ENCODE data around the gene DHDH. TPM values are rescaled to one million over a fixed set of nuclear protein-coding genes. Genes with fewer than 3 reads are reported as not detected.
A peak's percentile ranks its signal among the peaks of the same experiment; 100 is the strongest.

The DHDH gene
- total and polyA plus RNA-seq, 2 of the 13 experiments (the other 11 are each of a cell fraction or from before 2014, with no cell fraction given): 0.13 to 0.91 TPM

DNA sequence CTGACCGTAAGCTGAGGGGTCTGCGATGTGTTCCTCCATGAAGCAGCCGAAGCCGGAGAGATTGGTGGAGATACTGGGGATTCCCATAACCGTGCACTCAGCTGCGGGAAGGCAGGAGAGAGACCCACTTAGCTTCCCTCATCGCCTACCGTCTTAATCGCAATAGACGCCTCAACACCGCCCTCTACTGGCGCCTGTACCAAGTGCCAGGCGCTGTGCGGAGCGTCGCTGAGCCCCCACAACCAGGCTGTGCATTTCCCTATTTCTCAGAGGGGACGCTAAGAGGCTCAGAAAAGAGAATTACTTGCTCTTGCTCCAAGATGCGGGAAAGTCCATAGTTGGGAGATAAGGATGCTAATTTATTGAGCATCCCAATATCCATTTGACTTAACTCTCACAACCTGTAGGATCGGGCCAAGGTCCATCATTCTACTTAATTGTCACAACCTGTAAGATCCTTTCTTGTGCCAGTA is 37.5 kb downstream of the DHDH start (continued):
- TF ChIP-seq, protein P1, sequence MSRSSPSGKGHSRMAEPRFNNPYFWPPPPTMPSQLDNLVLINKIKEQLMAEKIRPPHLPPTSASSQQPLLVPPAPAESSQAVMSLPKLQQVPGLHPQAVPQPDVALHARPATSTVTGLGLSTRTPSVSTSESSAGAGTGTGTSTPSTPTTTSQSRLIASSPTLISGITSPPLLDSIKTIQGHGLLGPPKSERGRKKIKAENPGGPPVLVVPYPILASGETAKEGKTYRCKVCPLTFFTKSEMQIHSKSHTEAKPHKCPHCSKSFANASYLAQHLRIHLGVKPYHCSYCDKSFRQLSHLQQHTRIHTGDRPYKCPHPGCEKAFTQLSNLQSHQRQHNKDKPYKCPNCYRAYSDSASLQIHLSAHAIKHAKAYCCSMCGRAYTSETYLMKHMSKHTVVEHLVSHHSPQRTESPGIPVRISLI (CRISPR knock-in tag; IDR thresholded peaks at IDR 0.05; ENCODE audit: borderline replicate concordance): no peak
- TF ChIP-seq ZNF709 (CRISPR knock-in tag; IDR thresholded peaks at IDR 0.05) (no peak), ZNF660 (CRISPR knock-in tag; IDR thresholded peaks at IDR 0.05; ENCODE audit: borderline replicate concordance, low read depth) (no peak), SETDB1 (CRISPR knock-in tag; IDR thresholded peaks at IDR 0.05; ENCODE audit: borderline replicate concordance) (no peak), GFI1 (CRISPR knock-in tag; IDR thresholded peaks at IDR 0.05; ENCODE audit: borderline replicate concordance) (no peak), ZMYM3 (CRISPR knock-in tag; IDR thresholded peaks at IDR 0.05) (no peak), DNMT3B (CRISPR knock-in tag; conservative IDR thresholded peaks at IDR 0.05) (no peak), HNRNPK (IDR thresholded peaks at IDR 0.05; ENCODE audit: low read depth, low read length, poor library complexity, severe bottlenecking) (no peak), RFX3 (CRISPR knock-in tag; IDR thresholded peaks at IDR 0.05) (no peak), PTBP1 (IDR thresholded peaks at IDR 0.05; ENCODE audit: low read depth, low read length, poor library complexity, severe bottlenecking) (no peak), MEIS1 (CRISPR knock-in tag; IDR thresholded peaks at IDR 0.05; ENCODE audit: borderline replicate concordance) (no peak), MEIS2 (CRISPR knock-in tag; IDR thresholded peaks at IDR 0.05) (no peak)
- TF ChIP-seq, protein P2, sequence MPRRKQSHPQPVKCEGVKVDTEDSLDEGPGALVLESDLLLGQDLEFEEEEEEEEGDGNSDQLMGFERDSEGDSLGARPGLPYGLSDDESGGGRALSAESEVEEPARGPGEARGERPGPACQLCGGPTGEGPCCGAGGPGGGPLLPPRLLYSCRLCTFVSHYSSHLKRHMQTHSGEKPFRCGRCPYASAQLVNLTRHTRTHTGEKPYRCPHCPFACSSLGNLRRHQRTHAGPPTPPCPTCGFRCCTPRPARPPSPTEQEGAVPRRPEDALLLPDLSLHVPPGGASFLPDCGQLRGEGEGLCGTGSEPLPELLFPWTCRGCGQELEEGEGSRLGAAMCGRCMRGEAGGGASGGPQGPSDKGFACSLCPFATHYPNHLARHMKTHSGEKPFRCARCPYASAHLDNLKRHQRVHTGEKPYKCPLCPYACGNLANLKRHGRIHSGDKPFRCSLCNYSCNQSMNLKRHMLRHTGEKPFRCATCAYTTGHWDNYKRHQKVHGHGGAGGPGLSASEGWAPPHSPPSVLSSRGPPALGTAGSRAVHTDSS (CRISPR knock-in tag; conservative IDR thresholded peaks at IDR 0.05): no peak
- TF ChIP-seq, protein P3, sequence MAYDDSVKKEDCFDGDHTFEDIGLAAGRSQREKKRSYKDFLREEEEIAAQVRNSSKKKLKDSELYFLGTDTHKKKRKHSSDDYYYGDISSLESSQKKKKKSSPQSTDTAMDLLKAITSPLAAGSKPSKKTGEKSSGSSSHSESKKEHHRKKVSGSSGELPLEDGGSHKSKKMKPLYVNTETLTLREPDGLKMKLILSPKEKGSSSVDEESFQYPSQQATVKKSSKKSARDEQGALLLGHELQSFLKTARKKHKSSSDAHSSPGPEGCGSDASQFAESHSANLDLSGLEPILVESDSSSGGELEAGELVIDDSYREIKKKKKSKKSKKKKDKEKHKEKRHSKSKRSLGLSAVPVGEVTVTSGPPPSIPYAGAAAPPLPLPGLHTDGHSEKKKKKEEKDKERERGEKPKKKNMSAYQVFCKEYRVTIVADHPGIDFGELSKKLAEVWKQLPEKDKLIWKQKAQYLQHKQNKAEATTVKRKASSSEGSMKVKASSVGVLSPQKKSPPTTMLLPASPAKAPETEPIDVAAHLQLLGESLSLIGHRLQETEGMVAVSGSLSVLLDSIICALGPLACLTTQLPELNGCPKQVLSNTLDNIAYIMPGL (CRISPR knock-in tag; IDR thresholded peaks at IDR 0.05; ENCODE audit: borderline replicate concordance in 1 of 2, low read depth in 1 of 2): peak in 1 of 2 experiments; percentile 40; a peak in 1 of 4 replicates
- TF ChIP-seq, protein P4, sequence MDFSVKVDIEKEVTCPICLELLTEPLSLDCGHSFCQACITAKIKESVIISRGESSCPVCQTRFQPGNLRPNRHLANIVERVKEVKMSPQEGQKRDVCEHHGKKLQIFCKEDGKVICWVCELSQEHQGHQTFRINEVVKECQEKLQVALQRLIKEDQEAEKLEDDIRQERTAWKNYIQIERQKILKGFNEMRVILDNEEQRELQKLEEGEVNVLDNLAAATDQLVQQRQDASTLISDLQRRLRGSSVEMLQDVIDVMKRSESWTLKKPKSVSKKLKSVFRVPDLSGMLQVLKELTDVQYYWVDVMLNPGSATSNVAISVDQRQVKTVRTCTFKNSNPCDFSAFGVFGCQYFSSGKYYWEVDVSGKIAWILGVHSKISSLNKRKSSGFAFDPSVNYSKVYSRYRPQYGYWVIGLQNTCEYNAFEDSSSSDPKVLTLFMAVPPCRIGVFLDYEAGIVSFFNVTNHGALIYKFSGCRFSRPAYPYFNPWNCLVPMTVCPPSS (IDR thresholded peaks at IDR 0.05): no peak
- TF ChIP-seq, protein P5, sequence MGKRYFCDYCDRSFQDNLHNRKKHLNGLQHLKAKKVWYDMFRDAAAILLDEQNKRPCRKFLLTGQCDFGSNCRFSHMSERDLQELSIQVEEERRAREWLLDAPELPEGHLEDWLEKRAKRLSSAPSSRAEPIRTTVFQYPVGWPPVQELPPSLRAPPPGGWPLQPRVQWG (CRISPR knock-in tag; IDR thresholded peaks at IDR 0.05; ENCODE audit: borderline replicate concordance, low read depth): no peak
- TF ChIP-seq, protein P6, sequence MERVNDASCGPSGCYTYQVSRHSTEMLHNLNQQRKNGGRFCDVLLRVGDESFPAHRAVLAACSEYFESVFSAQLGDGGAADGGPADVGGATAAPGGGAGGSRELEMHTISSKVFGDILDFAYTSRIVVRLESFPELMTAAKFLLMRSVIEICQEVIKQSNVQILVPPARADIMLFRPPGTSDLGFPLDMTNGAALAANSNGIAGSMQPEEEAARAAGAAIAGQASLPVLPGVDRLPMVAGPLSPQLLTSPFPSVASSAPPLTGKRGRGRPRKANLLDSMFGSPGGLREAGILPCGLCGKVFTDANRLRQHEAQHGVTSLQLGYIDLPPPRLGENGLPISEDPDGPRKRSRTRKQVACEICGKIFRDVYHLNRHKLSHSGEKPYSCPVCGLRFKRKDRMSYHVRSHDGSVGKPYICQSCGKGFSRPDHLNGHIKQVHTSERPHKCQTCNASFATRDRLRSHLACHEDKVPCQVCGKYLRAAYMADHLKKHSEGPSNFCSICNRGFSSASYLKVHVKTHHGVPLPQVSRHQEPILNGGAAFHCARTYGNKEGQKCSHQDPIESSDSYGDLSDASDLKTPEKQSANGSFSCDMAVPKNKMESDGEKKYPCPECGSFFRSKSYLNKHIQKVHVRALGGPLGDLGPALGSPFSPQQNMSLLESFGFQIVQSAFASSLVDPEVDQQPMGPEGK (CRISPR knock-in tag; IDR thresholded peaks at IDR 0.05): peak; percentile 53; the same call in 1 of the 2 replicates
